NCI-H748 treated with DMSO at 0.1 percent for 48 hours (cell line): Measurements from ENCODE around the gene DNAJB11.

Experiments
- DNase-seq: peaks from one replicate; lab custom pipeline; 2025; lab: John Stamatoyannopoulos, UW

The DNAJB11 gene

DNA sequence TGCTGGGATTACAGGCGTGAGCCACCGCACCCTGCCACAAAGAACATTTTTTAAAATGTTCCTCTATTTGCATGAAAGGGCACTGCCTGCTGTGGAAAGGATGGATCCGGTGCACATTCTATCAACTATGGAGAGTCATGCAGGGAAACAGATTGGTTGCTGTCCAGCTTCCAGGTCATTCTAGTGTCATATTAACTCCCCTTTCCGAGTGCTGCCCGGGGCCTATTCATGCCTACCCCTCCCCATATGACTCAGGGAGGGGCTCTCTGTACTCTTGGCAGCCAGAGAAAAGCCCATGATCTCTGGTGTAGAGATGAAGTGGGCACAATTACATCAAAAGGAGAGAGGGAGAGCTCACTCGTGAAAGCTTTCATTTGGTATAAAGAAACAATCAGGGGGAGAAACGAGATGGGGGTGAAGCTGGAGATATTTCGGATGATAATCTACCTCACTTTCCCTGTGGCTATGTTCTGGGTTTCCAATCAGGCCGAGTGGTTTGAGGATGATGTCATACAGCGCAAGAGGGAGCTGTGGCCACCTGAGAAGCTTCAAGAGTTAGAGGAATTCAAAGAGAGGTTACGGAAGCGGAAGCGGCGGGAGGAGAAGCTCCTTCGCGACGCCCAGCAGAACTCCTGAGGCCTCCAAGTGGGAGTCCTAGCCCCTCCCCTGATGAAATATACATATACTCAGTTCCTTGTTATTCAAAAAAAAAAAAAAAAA, 26.2 kb downstream of the DNAJB11 start:
- no peak for DNase-seq

DNA sequence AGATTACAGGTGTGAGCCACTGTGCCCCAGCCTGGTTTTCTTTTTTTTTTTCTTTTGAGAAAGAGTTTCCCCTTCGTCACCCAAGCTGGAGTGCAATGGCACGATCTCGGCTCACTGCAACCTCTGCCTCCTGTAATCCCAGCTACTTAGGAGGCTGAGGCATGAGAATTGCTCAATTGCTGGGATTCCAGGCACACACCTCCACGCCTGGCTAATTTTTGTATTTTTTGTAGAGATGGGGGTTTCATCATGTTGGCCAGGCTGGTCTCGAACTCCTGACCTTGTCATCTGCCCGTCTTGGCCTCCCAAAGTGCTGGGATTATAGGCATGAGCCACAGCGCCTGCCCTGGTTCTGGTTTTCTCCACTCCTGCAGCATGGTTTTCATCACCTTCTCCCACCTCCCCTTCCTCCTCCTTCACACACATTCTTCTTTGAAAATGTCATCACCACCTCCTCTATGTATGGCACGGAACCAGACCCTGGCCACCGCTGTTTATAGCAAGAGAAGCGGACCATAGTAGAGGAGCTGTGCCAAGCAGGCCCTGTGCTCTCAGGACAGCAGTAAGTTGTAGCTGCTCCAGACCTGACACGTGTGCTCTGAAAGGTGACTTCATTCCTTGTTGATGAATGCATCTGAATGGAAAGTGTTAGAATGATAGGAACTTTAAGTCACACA, 27.7 kb downstream of the DNAJB11 start:
- DNase-seq, result no peak

- DNase-seq, result no peak
These were observed 28.2 kb downstream of the DNAJB11 start for GRCh38 chr3:186598794-186599141.

DNA sequence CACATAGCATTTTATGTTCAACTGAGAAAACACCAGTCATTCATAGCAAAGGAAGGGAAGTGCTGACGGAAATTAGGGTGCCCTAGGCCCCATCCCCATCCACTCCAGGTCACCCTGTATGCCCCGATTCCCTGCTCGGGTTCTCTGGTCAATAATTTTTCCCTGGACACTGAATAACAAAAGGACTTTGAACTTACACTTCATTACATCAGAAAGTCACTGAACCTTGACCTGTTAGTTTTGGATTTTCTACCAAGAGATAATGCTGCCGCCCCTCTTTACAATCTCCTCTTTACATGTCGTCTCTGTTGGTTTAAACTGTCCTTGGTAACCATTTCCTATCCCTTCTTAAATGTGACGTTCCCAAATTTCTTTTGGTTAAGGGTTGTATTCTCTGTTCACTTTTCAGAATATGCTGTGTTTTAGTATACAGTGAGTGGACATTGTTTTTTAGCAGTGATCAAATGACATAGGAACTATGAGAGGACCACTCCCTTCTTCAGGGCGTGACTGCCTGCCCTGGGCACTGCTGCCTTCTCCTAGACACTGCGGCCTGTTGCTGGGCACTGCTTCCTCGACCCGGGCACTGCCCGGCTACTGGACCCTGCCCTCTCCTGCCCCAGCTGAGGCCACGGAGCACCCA, 28.7 kb downstream of the DNAJB11 start:
- no peak for DNase-seq

GRCh38 chr3:186599785-186600166, 29.3 kb downstream of the DNAJB11 start:
- DNase-seq, result no peak

- no peak for DNase-seq
These were observed 30.4 kb downstream of the DNAJB11 start for GRCh38 chr3:186600896-186601295.

GRCh38 chr3:186603159-186603558, 32.6 kb downstream of the DNAJB11 start:
- no peak for DNase-seq

GRCh38 chr3:186605078-186605477, 34.6 kb downstream of the DNAJB11 start:
- no peak for DNase-seq

- DNase-seq, result no peak
These were observed 35.3 kb downstream of the DNAJB11 start for GRCh38 chr3:186605561-186606545.

- no peak for DNase-seq
These were observed 38.2 kb downstream of the DNAJB11 start for GRCh38 chr3:186608624-186609215.

GRCh38 chr3:186609247-186609868, 38.8 kb downstream of the DNAJB11 start:
- no peak for DNase-seq

DNA sequence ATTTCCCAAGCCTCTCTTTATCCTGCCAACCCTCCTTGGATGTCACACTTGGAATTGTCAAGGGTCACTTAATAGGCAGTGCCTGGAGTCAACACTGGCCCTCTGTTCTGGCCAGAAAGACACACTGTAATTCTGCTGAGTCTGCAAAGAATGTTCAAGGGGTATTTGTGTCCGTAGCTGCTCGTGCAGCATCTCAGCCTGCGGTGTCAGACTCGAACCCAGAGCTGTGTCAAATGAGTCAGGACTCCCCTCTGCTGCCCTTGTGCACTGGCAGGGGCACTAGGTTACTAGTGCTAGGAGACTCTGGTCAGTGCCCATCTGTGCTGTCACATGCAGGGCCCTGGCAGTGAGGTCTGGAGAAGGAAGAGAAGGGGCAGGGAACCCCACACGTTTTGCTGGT, 41.5 kb downstream of the DNAJB11 start:
- no peak for DNase-seq

DNA sequence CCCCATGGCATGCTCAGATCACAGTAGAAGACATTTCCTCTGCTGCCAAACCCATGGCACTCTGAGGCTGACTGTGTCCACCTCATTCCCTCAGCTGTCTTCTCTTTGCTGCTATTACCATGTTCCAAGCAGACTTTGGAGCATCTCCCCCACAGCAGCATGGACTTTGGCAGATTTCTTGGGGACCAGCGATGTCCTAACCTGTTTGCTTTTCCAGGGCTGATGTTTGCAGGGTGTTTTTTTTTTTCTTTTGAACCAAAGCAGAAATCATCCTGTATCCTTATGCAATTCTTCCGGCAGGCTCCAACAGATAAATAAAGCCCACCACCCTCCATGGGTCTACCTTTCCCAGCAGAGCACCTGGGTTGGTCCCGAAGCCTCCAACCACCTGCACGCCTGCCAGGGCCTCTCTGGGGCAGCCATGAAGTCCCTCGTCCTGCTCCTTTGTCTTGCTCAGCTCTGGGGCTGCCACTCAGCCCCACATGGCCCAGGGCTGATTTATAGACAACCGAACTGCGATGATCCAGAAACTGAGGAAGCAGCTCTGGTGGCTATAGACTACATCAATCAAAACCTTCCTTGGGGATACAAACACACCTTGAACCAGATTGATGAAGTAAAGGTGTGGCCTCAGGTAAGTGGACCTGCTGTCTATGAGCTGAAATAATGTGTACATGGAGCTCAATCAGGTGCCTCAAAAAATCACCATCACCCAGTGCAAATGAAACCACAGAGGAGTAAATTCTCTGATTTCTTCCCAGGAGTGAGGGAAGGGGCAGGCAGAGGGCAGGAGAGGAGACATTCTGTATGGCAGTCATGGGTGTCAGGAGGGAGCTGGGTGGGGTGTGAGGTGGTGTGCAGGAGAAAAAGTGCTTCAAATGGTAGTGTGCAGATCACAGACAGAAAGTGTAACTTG, 42.5 kb downstream of the DNAJB11 start, which contains the start of gene AHSG:
Gene AHSG, plus strand, starts transcription at position 340 of the 916 bp plus-strand sequence. Its CDS starts 82 bp downstream, at position 422.
- DNase-seq, result no peak

DNA sequence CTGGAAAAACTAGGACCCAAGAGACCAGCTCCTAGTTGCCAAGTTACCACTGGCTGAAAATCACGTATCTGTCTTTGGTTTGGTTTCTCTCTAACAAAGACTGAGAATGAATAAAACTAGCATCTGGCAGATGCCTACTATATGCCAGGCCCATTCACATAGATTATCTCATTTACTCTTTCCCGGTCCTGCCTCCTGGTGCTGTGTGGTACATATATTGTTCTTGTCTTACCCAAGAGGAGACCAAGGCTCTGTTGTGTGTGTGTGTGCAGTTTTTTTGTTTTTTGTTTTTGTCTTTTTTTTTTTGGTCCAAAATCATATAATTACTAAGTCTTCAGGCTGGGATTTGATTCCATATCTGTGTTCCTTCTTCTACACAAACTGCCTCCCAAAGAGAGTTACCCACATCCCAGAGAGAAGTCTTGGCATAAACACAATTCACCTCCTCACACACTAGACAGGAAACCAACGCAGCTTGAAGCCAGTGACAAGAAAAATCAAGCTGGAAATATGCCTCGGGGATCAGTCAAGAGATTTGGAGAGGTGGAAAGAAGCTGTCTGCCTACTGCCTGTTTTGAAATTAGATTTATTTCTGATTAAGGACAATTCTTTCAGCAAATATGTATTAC, 43.2 kb downstream of the DNAJB11 start:
- no peak for DNase-seq

DNA sequence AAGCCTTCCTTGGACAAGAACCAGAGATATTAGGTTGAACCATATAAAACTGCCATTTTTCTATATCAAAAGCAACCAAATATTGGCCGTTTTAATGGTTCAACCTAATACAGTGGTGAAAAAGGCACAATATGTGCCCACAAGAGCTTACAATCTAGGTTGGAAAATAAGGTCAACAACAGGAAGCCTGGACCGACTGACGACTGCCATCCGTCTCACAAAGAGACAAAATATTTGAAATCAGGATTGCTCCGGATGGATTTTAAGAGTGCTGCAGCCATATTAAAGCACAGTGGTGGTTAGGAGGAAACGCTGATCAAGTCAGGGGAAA, 43.7 kb downstream of the DNAJB11 start:
- no peak for DNase-seq

DNA sequence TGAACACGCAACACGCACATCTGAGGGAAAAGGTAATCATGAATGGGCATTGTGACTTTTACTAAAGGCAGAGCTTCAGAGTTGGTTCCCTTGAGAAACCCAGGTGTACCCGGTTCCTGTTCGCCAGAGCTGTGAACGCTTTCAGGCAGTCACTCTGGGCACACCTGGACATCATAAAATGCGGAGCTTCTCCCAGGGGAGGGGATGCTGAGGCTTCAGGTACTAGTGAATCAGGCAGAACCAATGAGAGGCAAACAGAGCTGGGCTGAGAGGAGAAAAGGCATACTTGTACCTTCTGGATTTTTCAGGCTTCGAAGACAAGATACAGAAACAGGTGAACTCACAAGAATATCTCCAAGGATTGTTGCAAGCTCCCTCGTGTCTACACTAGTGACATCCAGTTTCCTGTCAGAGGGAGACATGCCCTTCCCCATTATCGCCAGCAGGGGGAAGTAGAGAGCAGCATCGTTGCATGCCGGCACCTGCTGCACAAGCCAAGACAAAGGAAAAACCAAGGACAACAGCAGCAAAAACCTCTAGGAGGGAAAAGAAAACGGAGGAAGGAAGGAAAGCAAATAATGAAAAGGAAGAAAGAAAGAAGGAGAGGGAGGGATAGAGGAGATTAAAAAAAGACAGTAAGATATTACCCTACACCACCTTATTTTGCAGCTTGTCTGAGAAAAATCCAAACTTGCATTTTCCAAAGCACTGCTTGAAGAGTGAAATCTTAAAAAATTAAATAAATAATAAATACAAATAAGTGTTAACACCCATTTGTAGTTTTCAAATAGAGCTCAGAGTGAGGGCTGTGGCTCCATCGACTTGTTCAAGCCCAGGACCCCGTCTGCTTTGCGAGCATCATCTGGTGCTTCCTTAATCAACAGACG, 44.3 kb downstream of the DNAJB11 start:
- peak; percentile 51 for DNase-seq

DNA sequence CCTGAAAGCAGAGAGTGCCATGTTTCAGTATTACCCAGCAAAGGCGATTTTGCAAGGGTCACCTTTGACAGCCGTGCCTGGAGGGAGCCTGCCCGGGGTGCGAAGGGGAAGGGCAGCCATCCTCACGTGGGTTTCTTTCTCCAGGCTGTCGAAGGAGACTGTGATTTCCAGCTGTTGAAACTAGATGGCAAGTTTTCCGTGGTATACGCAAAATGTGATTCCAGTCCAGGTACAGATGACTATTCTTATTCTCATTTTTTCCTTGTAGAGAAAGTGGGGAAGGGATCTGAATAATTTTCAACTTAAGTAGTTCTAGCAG, 45.7 kb downstream of the DNAJB11 start:
- no peak for DNase-seq

DNA sequence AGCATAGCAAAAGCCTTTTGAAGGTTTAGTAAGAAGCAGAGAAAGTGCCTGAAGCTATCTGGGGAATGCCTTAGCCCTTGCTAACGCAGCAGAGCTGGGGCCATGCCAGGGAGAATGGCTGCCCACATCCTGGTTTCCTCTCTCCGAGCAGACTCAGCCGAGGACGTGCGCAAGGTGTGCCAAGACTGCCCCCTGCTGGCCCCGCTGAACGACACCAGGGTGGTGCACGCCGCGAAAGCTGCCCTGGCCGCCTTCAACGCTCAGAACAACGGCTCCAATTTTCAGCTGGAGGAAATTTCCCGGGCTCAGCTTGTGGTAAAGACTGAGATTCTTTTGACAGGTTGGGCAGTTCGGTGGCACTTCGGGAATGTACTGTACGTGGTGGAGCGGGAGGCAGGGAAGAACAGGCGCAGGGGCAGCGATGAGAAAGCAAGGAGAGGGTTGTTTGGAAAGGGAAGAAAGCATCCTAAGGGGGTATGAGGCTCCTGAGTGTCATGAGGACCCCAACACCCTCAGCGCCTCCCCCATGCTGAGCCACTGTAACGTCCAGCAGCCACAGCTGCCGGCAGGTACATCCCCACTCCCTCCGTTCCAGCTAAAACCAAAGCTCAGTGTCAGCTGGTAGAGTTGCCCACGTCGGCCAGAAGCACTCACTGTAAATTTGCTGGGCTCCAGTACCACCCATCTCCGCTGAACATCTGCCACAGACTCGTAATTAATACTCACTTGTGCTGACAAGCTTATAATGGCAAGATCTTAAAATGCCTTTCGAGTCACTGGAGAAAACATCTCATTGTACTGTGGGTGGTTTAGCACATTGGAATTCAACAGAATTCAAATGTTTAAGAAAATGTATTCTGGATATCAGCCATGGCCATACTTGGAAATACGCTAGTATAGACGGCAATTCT, 46.8 kb downstream of the DNAJB11 start:
- peak; percentile 31 for DNase-seq
